HUDEP-2 (cell line): ENCODE data around the gene KIF26B.
"Not testable (repeated sequence)": the region's sequence is repeated elsewhere in the genome, so short reads cannot be mapped to it uniquely, and the experiment has no call there.

Source experiments
- DNase-seq, 76 experiments: peaks; one replicate each; lab custom pipeline; 2025; ENCODE audit not compliant: unreplicated experiment in 76 of 76; lab: John Stamatoyannopoulos, UW

The KIF26B gene

DNA sequence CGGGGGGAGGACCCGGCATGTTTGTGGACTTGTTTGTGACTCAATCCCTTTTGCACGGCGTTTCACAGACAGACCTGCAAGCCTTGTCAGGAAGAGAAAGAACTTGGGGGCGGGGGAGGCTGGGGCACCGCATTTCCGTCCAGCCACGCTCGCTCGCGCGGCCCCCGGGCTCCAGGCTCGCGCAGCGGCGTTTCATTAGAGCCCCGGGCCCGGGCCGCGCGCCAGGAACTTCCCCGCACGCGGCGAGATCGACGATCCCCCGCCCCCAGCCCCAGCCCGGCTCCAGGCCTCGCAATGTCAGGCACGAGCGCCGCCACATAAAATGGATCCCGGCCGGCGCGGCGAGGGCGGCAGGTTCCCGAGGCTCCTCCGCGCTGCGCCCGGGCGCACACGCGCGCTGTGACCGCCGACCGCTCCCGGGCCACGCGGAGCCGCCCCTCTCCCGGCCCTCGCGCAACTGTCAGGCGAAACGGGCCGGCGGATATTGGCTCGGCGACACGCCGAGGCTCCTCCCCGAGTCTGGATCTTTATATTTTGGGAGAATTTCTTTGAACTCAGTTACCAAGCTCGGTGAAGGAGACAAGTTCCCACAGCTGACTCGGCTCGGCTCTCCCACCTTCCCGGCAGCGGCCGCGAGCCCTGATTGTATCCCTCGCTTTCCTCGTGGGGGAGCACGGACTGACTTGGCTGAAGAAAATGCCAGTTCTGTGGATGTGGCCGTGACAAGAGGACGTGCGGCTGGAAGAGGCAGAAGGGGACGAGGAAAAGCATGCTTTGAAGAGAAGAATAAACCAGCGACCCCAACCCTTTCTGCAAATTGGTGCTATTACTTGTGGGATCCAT, at the start of gene KIF26B:
TSS of gene KIF26B (plus strand) at position 557 of the 843 bp plus-strand sequence. CDS start 440 bp downstream, outside the sequence.
- peak in 3 of 76 experiments; percentile 7 to 21 (median 14) for DNase-seq

DNA sequence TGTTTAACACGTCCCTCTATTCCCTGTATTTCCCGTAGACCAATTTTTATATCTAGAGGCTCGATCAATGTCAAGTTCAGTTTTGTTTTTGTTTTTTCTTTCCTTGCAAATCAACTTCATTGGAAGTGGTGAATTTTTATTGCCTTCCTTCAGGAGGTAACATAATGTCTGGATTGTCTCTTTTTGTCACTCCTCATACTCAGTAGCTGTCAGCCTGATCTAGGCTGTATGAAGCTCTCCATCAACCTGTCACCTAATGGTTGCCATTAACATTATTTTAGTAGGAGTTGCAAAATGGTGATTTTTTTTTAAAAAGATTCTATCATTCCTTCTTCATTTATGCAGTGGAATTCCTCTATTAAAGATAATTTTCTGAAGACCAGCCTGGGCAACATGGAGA, 49.7 kb upstream of the KIF26B start:
- no peak for DNase-seq

DNA sequence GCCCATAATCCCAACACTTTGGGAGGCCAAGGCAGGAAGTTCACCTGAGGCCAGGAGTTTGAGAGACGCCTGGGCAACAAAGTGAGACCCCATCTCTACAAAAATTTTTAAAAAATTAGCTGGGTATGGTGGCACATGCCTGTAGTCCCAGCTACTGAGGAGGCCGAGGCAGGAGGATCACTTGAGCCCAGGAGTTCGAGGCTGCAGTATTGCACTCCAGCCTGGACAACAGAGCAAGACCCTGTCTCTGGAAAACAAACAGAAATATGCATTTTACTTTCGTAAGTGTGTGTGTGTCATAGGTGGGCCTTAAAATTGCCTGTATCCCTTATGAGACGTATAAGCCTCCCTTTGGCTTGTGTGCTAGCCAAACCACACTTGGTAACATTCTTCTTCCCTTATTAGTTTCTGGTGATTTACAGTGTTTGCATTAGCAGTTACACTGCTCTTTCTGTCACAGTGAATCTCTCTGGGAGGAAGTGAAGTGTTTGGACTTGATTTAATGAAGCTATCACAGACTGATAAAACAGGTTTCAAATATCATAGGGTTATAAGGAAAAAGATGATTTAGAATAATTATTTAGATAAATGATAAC, 48.9 kb upstream of the KIF26B start:
- DNase-seq = no peak

DNA sequence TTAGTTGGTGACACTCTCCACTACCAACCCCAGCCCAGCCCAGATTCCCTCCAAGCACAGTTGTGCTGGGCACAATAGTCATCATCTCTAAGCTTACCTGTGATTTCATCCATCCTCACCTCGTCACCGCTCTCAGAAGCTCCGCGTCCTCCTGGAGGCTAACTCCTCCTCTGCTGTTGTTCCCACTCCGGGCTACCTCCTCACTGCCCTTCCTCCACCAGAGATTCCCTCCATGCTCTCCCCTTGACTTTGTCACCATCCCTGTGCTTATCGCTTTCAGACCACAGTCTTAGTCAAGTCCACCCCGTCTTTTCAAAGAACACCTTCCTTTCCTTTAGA, 47.0 kb upstream of the KIF26B start:
- DNase-seq = no peak

DNA sequence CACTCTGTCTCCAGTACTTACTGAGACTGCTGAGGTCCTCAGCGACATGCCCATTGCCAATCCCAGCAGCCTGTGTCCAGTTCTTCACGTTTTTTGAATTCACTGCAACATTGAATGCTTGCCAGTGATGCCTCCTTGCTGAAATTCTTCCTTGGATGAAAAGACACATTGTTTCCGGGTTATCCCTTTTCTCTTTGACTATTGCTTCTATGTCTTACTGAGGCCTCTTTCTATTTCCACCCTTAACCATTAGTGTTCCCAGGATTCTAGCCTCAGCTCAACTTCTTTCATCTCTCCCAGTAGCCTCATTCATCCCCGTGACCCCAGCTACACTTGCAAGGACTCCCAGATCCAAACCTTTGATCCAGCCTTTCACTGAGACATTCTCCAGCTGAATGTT, 46.5 kb upstream of the KIF26B start:
- DNase-seq = no peak

DNA sequence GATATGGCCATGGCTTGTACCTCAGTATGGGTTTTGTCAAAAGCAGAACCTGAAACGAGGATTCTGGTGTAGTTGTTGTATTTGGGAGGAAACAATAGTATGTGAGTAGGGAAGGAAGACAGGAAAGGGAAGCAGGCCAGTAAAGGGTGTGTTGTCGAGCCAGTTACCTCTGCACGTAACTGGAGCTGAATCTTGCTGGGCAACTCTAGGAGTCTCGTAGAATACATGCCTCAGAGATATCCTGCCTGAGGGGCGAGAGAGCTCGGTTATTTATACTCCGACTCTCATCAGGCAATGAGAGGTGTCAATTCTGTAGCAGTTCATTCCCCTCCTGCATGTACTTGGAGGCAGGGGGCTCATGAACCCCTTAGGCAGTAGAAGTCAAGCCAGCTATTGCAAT, 45.9 kb upstream of the KIF26B start:
- DNase-seq = no peak

DNA sequence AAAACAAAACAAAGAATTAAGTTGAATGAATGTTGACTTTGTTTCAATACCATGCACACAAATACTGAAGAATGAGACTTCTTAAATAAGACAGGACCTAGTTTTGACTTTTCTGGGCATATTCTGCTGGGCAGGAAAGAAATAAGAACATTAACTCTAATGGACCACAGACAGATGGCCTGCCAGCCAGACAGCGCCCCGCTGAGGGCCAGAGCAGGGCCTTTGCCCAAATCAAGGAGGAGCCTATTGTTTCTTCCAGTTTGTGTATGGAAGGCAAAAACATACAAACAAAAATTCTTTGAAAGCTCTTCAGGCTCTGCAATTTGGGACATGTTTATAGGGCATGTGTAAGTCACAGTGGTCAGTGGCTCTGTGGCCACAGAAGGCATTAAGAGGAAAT, 44.4 kb upstream of the KIF26B start:
- no peak for DNase-seq

DNA sequence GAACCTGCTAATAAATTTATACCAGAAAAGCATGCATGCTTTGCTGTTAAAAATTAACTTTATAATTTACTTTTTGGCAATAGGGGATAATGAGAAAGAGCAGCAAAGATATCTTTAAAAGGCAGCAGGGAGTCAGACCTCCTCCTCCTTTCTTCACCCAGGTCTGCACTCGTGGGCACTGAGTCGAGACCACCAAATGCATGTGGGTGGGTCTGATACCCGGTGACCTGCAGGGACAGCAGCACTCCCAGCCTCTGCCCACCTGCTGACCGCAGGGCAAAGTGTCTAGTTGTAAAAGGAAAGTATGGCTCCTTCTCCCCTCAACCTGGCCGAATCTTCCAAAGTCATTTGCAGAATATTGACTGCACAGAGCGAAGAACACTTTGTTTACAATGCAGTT, 43.7 kb upstream of the KIF26B start:
- DNase-seq = no peak

DNA sequence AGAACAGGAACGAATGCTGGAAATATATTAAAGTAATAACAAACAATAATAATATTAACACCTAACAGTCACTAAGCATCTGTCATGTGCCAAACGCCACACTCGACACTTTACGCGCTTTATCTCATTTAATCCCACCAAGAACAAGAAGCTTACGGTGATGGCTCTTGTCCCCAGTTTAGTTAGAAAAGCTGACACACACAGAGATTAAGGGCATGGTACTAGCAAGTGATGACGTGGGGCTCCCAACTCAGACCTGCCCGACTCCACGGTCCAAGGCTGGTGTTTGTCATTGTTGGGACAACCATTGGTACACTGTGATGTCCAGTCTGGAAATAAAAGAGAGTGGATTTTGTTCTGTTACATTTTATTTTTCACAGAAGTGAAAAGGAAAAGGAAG, 41.1 kb upstream of the KIF26B start:
- no peak for DNase-seq

DNA sequence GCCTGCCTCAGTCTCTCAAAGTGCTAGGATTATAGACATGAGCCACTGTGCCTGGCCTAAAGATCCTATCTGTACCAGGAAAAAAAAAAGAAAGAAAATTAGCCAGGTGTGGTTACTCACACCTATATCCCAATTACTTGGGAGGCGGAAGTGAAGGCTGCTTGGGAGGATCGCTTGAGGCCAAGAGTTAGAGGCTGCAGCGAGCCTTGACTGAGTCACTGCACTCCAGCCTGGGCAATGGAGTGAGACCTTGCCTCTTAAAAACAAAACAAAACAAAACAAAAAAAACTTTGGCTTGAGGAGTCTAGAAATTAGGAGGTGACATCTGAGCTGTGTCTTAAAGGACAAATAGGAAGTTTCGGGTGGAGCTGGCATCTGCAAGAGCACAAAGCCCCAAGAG, 38.7 kb upstream of the KIF26B start:
- DNase-seq = no peak

DNA sequence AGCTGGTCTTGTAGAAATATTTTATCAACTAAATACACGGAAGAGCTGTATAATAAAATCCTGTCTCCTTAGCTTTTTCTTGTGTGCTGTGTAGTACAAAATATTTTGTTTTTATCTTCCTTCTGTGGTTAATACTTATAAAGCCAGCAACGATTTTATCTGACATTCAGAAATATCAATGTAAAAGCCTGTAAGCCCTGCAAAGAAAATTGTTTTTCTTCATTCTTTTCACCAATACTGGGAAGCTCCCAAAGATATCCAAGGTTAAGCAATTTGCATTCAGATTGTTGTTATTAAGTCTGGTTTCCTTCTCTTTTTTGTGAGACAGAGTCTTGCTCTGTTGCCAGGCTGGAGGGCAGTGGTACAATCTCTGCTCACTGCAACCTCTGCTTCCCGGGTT, 38.0 kb upstream of the KIF26B start:
- DNase-seq = no peak

DNA sequence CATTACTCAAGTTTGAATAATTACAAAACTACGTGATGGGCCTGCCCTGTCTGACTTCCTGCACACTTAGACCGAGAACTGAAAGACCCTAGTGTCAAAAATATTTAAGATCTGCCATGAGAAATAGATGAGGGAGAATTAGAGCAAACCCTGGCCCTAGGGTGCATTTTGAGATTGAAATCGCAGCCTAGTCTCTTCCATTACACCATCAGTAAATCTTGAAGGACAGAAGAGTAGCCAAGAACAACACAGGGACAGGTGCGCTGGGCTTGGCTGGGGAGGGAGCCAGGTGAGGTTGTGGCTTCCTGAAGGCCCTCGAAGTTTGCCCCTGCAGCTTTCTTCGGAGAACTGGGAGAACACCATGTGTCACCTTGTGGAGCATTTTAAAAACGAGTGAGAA, 36.7 kb upstream of the KIF26B start:
- DNase-seq = no peak

DNA sequence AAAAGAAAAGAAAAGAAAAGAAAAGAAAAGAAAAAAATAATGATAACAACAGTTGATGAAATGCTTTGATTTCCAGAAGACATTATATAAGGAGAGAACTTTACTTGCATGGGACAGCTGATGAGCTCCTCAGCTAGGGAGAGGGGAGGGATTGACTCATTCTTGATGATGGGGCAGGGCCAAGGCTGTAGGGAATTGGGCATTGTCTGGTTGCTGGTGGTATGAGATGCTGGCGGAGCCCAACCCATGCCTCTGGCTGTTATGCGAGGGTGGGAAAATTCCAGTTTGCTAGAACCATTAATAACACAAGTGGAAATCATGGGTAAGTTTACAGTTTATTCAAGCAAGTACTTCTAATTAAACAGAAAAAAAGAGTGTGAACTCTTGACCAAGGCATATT, 36.0 kb upstream of the KIF26B start:
- DNase-seq = no peak

DNA sequence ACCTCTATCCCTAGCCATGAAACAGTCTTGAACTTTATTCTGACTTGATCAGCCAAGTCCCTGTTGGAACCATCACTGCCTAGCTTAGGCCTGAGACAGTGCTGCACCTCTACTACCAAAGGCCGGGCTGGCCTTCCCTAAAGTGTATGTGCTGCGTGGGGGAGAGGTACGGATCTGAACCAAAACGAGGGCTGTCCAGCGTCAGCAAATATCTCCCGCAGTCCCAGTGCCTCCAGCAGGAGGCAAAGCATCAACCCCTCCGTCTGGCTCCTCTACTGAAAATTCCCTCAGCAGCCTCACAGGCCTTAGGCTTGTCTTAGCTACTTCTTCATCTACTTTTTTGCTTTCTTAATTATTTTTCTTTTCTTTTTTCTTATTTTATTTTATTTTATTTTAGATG, 33.3 kb upstream of the KIF26B start:
- no peak for DNase-seq

DNA sequence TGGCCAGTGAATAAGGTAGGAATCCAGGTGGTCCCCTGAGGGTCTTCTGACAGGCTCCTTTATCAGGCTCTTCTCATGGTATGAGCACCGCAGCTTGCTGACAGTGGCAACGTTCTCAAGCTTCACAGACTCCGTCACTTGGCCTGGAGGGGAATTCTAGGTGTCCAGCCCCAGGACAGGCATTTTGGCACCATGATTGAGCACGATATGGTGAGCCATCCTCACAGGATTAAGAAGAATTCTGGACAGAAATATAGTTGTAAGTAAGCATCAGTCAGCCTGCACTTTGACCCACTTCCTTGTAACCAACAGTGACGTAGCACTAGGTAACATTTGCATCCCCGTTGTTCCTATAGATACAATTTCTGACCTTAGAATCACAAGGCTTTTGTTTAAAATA, 30.5 kb upstream of the KIF26B start:
- no peak for DNase-seq

DNA sequence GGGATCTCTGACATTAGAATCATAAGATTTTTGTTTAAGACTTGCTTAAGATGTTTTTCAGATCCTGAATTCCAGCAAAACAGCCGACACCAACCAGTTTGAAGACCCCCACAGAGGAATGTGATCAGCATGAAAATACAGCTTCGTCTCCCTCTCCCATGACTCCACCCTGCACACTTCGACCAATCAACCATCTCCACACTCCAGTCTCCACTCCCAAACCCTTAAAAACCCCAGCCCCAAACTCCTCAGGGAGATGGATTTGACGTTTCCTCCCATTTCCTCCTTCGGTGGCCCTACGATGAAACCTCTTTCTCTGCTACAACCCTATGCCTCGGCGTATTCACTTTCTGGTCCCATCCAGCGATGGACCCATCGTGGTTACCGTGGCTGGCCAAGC, 30.1 kb upstream of the KIF26B start:
- DNase-seq = no peak

DNA sequence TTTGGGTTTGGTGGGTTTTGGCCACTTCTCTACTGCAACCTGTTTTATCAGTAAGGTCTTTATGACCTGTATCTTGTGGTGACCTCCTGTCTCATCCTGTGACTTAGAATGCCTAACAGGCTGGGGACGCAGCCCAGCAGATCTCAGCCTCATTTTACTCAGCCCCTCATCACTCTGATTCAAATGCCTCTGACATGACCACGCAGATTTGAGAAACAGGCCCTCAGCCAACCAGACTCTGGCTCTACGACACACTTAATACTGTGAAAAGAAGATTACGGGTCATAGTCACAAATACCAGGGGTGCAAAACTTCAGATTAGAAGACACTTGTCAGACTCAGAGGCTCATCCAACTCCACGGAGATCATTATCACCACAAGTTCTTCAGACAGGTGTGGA, 28.3 kb upstream of the KIF26B start:
- DNase-seq = no peak

DNA sequence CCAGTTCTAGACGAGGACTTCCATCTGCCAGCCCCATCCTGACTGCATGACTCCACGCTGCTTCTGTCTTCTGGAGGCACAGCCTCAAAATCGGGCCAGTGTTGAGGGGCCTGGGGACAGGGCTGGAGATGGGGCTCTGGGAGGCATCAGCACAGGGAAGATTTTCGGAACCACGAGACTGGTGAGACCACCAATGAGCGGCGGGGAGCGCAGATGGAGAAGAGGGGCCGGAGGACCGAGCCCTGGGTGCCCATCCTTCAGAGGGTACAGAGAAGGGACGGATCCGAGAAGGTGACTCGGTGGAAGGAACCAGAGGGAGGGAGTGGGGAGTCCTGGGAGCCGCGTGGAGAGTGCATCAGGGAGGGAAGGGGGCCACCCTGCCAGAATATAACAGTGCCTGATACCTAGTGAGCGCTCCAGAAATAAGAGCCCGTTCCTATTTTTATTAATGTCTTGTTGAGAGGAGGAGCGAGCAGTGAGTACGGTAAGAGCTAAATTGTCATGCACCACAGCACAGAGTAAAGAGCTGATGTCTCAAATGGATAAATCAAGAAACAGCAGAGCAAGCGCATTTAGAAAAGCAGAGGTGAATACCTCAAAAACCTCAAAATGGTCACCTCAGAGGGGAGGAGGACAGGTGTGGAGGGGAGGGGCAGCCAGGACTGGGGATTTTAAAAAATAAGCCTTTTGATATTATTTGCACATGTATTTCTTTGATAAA, 26.2 kb upstream of the KIF26B start:
- DNase-seq = no peak

DNA sequence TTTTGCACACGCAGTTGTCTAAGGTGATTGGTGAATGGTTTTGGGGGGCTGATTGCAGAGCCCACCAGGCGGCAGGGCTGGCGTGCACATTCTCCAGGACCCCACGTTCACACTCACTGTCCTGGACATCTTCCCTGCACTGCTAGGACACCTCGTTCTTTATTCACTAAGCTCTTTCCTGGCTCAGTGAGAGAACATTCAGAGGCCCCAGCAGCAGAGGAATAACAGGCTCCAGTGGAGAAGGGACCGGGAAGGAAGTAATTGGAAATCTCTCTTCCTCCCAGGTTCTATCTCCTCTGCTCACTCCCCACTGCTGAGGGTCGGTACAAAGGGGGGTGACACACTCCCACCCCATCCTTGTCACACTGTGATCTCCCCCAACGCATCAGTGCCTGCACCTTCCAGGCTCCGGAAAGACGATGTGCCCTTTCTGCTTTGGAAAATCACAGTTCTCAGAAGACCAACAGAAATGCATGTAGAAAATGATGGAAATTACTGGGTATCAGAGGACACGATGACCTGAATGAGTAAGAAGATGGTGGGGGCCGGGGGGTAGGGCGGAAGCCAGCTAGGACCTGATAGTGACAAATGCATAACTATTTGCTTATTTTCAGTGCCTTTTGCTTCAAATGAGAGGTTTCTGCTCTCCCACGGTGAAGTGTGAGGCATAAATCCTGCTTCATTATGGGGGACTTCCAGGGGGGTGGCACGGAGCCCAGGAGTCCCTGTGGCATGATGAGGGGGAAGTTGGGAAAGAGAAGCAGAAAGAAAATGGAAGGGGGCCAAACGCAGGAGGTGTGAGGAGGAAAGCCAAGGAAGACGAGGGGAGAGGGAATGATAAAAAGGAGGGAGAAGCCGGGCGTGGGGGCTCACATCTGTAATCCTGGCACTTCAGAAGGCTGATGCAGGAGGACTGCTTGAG, 25.2 kb upstream of the KIF26B start:
- DNase-seq = no peak

DNA sequence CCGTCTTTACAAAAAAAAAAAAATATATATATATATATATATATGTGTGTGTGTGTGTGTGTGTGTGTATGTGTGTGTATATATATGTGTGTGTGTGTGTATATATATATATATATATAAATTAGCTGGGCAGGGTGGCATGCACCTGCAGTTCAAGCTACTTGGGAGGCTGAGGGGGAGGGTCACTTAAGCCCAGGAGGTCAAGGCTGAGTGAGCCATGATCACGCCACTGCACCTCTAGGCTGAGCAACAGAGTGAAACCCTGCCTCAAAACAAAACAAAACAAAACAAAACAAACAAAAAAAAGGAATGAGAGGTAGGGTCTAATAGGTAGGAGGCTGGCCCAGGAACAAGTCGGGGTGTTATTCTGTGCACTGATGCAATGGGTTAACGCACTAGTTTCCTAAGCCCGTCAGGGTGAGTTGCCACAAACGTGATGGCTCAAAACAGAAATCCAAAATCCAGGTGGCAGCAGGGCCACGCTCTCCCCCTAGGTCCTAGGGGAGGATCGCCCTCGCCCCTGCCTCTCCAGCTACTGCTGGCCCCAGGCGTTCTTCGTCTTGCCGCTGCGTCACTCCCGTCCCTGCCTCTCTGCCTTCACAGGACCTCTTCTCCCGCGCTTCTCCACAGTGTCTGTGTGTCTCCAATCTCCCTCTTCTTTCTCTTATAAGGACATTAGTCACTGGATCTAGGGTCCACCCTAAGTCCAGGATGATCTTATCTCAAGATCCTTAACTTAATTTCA, 24.3 kb upstream of the KIF26B start:
- not testable (repeated sequence) for DNase-seq
